ENCODE data around the gene OTOP1.
"Not testable (repeated sequence)": the region's sequence is repeated elsewhere in the genome, so short reads cannot be mapped to it uniquely, and the experiment has no call there.

Gene OTOP1

GRCh38 chr4:4164532-4165173, 62.1 kb downstream of the OTOP1 start:
- DNase-seq (ENCODE audit: low spot score), result not testable (repeated sequence)

GRCh38 chr4:4162186-4162585, 64.5 kb downstream of the OTOP1 start:
- not testable (repeated sequence) for DNase-seq (ENCODE audit: low spot score)

GRCh38 chr4:4160956-4161665, 65.6 kb downstream of the OTOP1 start:
- DNase-seq (ENCODE audit: low spot score), result not testable (repeated sequence)

- DNase-seq (ENCODE audit: low spot score), result not testable (repeated sequence)
Observed at GRCh38 chr4:4145622-4146021, 81.1 kb downstream of the OTOP1 start.

- DNase-seq (ENCODE audit: low spot score), result not testable (repeated sequence)
Observed at GRCh38 chr4:4143376-4143775, 83.4 kb downstream of the OTOP1 start.

- DNase-seq (ENCODE audit: low spot score), result not testable (repeated sequence)
Observed at GRCh38 chr4:4142679-4143078, 84.0 kb downstream of the OTOP1 start.

- DNase-seq (ENCODE audit: low spot score), result not testable (repeated sequence)
Observed at GRCh38 chr4:4141186-4141585, 85.5 kb downstream of the OTOP1 start.
